ENCODE results near the gene PHF12.

Gene PHF12

GRCh38 chr17:28951428-28951990 is at the start of gene PHF12:
TSS of gene PHF12 (minus strand) at chr17:28951518. CDS start at chr17:28950960, 558 bp downstream.
- H3K36me3 ChIP-seq (ENCODE audit: insufficient read depth, insufficient read length, low read length), result peaks cover 8% of the 10 kb centered on the region
- TF ChIP-seq YY1 (IDR thresholded peaks at IDR 0.05; ENCODE audit: insufficient read depth, insufficient read length) (peak; percentile 71), SUZ12 (IDR thresholded peaks at IDR 0.05; ENCODE audit: extremely low read depth, insufficient read depth, insufficient read length) (no peak)
- H3K9me3 ChIP-seq (ENCODE audit: insufficient read depth, low read length), result no peaks in the 10 kb centered on the region
- DNase-seq (ENCODE audit: low read depth, low spot score), result peak; percentile 98
- H3K9ac ChIP-seq (ENCODE audit: insufficient read length, low read depth), result peak within 1 kb of the TSS; percentile 93
- no peaks in the 10 kb centered on the region for H3K4me1 ChIP-seq (ENCODE audit: insufficient read depth, insufficient read length)
- H3K27me3 ChIP-seq (ENCODE audit: insufficient read depth, insufficient read length), result no peaks in the 10 kb centered on the region
- H3K4me3 ChIP-seq (ENCODE audit: insufficient read length, low read depth), result peak within 1 kb of the TSS; percentile 84

- DNase-seq (ENCODE audit: low read depth, low spot score), result no peak
- no peak overlapping the region for H3K4me3 ChIP-seq (ENCODE audit: insufficient read length, low read depth)
- no peaks in the 10 kb centered on the region for H3K9me3 ChIP-seq (ENCODE audit: insufficient read depth, low read length)
- no peaks in the 10 kb centered on the region for H3K36me3 ChIP-seq (ENCODE audit: insufficient read depth, insufficient read length, low read length)
- peaks cover 6% of the 10 kb centered on the region for H3K4me1 ChIP-seq (ENCODE audit: insufficient read depth, insufficient read length)
- no peak overlapping the region for H3K9ac ChIP-seq (ENCODE audit: insufficient read length, low read depth)
- TF ChIP-seq YY1 (IDR thresholded peaks at IDR 0.05; ENCODE audit: insufficient read depth, insufficient read length) (no peak), ZNF274 (IDR thresholded peaks at IDR 0.05; ENCODE audit: low read depth, low read length) (no peak), SUZ12 (IDR thresholded peaks at IDR 0.05; ENCODE audit: extremely low read depth, insufficient read depth, insufficient read length) (no peak)
- H3K27me3 ChIP-seq (ENCODE audit: insufficient read depth, insufficient read length), result peaks cover 56% of the 10 kb centered on the region
These were observed 49.7 kb upstream of the PHF12 start for GRCh38 chr17:29000973-29001372.

- Histone ChIP-seq H3K4me3 (ENCODE audit: insufficient read length, low read depth) (no peak overlapping the region), H3K27me3 (ENCODE audit: insufficient read depth, insufficient read length) (peaks cover 46% of the 10 kb centered on the region), H3K9me3 (ENCODE audit: insufficient read depth, low read length) (no peaks in the 10 kb centered on the region), H3K9ac (ENCODE audit: insufficient read length, low read depth) (no peak overlapping the region), H3K4me1 (ENCODE audit: insufficient read depth, insufficient read length) (peaks cover 12% of the 10 kb centered on the region), H3K36me3 (ENCODE audit: insufficient read depth, insufficient read length, low read length) (no peaks in the 10 kb centered on the region)
- no peak for TF ChIP-seq SUZ12 (IDR thresholded peaks at IDR 0.05; ENCODE audit: extremely low read depth, insufficient read depth, insufficient read length)
- no peak for TF ChIP-seq YY1 (IDR thresholded peaks at IDR 0.05; ENCODE audit: insufficient read depth, insufficient read length)
- TF ChIP-seq ZNF274 (IDR thresholded peaks at IDR 0.05; ENCODE audit: low read depth, low read length), result no peak
- no peak for DNase-seq (ENCODE audit: low read depth, low spot score)
These were observed 47.9 kb upstream of the PHF12 start for GRCh38 chr17:28999206-28999605.

- H3K9me3 ChIP-seq (ENCODE audit: insufficient read depth, low read length), result no peaks in the 10 kb centered on the region
- H3K4me3 ChIP-seq (ENCODE audit: insufficient read length, low read depth), result no peak overlapping the region
- no peaks in the 10 kb centered on the region for H3K36me3 ChIP-seq (ENCODE audit: insufficient read depth, insufficient read length, low read length)
- H3K9ac ChIP-seq (ENCODE audit: insufficient read length, low read depth), result no peak overlapping the region
- no peak for TF ChIP-seq ZNF274 (IDR thresholded peaks at IDR 0.05; ENCODE audit: low read depth, low read length)
- TF ChIP-seq SUZ12 (IDR thresholded peaks at IDR 0.05; ENCODE audit: extremely low read depth, insufficient read depth, insufficient read length), result no peak
- TF ChIP-seq YY1 (IDR thresholded peaks at IDR 0.05; ENCODE audit: insufficient read depth, insufficient read length), result no peak
- H3K27me3 ChIP-seq (ENCODE audit: insufficient read depth, insufficient read length), result peaks cover 36% of the 10 kb centered on the region
- DNase-seq (ENCODE audit: low read depth, low spot score), result no peak
- H3K4me1 ChIP-seq (ENCODE audit: insufficient read depth, insufficient read length), result peaks cover 12% of the 10 kb centered on the region
These were observed 46.5 kb upstream of the PHF12 start for GRCh38 chr17:28997806-28998205.

DNA sequence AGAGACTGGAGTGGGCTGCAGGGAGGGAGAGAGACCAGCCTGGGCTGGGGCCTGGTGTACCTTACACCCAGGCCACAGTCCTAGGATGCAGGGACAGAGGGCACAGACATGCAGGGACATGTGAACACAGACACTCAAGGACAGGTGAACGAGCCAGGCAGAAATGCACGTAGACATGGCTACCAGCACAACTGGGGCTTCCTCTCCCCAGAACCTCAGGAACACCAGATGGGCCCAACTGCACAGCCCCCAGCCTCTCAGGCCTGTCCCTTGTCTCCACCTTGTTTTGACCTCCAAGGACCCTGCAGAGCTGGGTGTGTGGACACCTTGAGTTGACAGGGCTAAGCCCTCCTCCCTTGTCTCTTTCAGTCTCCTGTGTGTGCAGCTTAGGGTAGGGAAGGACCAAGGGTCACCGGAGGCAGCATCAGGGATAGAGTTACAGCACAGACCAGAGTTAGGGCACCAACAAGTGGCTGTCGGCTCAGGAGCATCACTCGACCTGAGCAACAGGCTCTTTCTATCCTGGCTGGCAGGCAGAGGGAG is 45.3 kb upstream of the PHF12 start:
- Histone ChIP-seq H3K27me3 (ENCODE audit: insufficient read depth, insufficient read length) (peaks cover 36% of the 10 kb centered on the region), H3K36me3 (ENCODE audit: insufficient read depth, insufficient read length, low read length) (no peaks in the 10 kb centered on the region), H3K4me1 (ENCODE audit: insufficient read depth, insufficient read length) (peaks cover 19% of the 10 kb centered on the region), H3K4me3 (ENCODE audit: insufficient read length, low read depth) (no peak overlapping the region), H3K9ac (ENCODE audit: insufficient read length, low read depth) (no peak overlapping the region), H3K9me3 (ENCODE audit: insufficient read depth, low read length) (no peaks in the 10 kb centered on the region)
- TF ChIP-seq ZNF274 (IDR thresholded peaks at IDR 0.05; ENCODE audit: low read depth, low read length) (no peak), YY1 (IDR thresholded peaks at IDR 0.05; ENCODE audit: insufficient read depth, insufficient read length) (no peak)
- no peak for DNase-seq (ENCODE audit: low read depth, low spot score)

GRCh38 chr17:28993645-28994426 is 42.5 kb upstream of the PHF12 start:
- H3K9ac ChIP-seq (ENCODE audit: insufficient read length, low read depth), result no peak overlapping the region
- no peaks in the 10 kb centered on the region for H3K36me3 ChIP-seq (ENCODE audit: insufficient read depth, insufficient read length, low read length)
- no peak for DNase-seq (ENCODE audit: low read depth, low spot score)
- peaks cover 17% of the 10 kb centered on the region for H3K4me1 ChIP-seq (ENCODE audit: insufficient read depth, insufficient read length)
- TF ChIP-seq ZNF274 (IDR thresholded peaks at IDR 0.05; ENCODE audit: low read depth, low read length) (no peak), SUZ12 (IDR thresholded peaks at IDR 0.05; ENCODE audit: extremely low read depth, insufficient read depth, insufficient read length) (no peak), YY1 (IDR thresholded peaks at IDR 0.05; ENCODE audit: insufficient read depth, insufficient read length) (no peak)
- H3K9me3 ChIP-seq (ENCODE audit: insufficient read depth, low read length), result no peaks in the 10 kb centered on the region
- H3K27me3 ChIP-seq (ENCODE audit: insufficient read depth, insufficient read length), result peaks cover 28% of the 10 kb centered on the region
- no peak overlapping the region for H3K4me3 ChIP-seq (ENCODE audit: insufficient read length, low read depth)
